T-helper 2 cell treated with Interferon-gamma antibody and Interleukin-4, amounts not matched to agents 100 ng/mL and 5 ng/mL, for 36 hours (primary cell): ENCODE measurements around the gene B4GALNT3. TPM values are rescaled to one million over a fixed set of nuclear protein-coding genes. Genes with fewer than 3 reads are reported as not detected.

Experiments used
- intact Hi-C: fragments of 100-400 bp; cut with micrococcal nuclease; formaldehyde crosslinking; loops from one replicate; pipeline ENCODE4 v1.15.1; 2023
- total RNA-seq: library from RNA; stranded (reverse); gene quantifications from 2 replicates; pipeline ENCODE4 v1.2.3, GENCODE V29; 2022

B4GALNT3 gene
- total RNA-seq, 1 donor from 2014 or later, result 15.6 TPM

GRCh38 chr12:508145-508544 is 48.4 kb downstream of the B4GALNT3 start:
- intact Hi-C loops, result no loop called here

DNA sequence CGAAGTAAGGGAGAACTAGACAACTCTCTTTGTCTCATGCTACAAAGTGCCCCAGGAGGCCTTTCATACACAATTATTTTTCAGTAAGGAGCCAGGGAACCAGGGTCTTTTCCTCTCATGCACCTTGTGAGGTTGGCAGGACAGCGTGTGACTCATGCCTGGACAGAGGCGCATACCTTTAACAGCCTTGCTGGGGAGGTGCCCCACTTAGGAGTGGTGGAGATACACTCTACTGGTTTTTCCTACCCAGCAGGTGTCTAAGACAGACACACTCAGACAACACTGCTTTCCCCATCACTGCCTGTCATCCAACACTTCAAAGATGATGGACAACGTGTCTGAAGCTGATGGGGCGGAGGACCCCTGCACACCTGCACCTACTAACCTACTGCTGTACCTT is 49.1 kb downstream of the B4GALNT3 start:
- intact Hi-C loops, result no loop called here

DNA sequence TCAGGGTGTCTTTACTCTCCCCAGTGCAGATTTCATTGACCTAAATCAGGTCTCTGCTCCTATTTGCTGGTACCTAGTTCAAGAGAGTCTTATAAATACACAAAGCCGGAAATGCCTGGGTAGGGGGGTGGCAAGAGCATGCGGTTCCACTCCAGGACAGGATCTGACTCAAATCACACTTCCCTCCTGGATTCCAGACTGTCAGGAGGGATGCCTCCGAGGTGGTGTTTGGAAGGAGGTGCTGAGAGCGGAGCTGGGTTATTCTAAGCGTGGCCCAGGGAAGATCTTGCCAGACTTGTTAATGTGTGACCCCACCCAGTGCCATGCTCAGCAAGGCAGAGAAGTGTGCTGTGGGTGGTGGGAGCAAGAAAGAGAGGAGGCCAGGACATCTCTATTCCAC is 49.8 kb downstream of the B4GALNT3 start:
- intact Hi-C loops, result no loop called here

- intact Hi-C loops, result no loop called here
These were observed 50.5 kb downstream of the B4GALNT3 start for GRCh38 chr12:510071-510825.

DNA sequence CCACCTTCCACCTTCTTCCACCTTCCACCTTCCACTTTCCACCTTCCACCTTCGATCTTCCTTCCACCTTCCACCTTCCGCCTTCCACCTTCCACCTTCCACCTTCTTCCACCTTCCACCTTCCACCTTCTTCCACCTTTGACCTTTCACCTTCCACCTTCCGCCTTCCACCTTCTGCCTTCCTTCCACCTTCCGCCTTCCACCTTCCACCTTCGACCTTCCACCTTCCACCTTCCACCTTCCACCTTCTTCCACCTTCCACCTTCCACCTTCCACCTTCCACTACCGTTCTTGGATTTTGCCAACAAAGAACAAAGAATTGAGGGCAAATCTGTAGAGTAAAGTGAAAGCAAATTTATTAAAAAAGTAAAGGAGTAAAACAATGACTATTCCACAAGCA is 53.2 kb downstream of the B4GALNT3 start:
- intact Hi-C loops, result no loop called here

GRCh38 chr12:513446-513845 is 53.7 kb downstream of the B4GALNT3 start:
- intact Hi-C loops, result no loop called here

DNA sequence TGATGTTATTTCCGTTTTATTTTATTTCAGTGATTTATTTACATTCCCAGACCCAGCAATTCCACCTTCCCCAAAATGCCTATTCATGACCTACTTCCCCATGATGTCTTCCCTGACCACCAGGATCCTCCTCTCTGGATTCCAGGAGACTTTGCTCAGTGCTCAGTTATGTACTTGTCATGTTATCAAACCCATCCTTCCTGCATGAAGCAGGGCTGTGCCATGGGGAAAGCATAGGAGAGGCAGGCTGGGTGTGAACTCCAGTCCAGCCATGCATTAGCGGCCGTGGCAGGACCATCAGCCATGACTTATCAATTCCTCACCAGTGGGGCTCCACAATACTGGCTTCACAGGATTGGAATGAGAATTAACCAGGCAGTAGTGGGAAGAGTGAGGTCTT is 57.8 kb downstream of the B4GALNT3 start:
- intact Hi-C loops, result no loop called here

- intact Hi-C loops, result no loop called here
These were observed 60.4 kb downstream of the B4GALNT3 start for GRCh38 chr12:520119-520518.

DNA sequence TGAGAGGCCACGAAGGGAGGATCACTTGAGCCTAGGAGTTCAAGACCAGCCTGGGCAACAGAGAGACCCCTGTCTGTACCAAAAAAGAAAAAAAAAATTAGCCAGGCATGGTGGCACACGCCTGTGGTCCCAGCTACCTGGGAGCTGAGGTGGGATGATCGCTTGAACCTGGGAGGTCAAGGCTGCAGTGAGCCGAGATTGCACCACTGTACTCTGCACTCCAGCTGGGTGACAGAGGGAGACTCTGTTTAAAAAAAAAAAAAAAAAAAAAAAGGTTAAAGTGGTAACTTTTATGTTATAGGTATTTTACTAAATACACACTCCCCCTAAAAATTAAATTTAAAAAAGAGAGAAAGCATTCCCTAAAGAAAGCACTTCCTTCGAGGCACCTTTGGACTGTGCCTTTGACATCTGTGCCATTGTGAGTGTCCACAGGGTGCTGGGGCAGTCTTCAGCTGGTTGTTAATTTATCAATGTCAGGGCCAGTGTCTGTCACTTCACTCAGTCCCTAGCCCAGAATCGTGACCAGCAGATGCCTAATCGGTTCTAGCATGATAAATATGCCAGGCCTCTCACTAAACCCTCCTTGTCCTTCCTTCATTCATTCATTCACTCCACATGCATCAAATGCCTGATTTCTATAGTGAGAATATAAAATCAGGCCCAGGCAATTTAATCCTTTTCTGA is 63.1 kb downstream of the B4GALNT3 start:
- intact Hi-C loops, result no loop called here

DNA sequence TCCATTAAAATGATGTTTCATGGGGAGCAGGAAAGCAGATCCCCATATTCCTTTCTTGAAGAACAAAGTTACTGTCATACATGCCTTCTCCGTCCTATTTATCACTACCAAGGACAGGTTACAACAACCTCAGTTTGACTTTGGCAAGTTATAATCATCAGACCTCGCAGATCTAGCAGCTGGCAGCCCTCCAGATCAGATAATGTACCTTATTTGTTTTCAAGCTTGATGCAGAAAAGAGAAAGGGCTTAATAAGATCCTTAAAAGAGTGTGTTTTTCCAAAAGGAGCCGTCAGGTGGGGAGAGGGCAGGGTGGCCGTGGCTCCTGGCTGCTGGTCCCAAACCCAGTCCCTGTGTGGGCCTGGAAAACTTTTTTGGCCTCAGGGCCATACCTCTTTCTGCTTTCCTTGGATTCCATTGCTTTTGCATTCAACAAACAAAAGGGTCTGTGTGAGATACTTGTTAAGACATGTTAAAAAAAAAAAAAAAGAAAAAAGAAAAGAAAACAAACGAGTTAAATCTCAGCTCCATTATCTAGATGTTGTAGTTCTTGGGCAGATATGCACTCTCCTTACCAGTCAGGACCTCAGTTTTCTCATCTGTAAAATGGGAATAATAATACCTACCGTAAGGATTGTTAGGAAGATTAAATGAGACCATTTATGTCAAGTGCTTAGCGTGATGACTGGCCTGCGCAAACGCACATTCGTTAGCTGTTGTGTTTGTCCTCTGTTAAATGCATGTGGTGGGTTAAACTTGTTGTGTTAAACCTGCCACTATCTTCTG is 64.6 kb downstream of the B4GALNT3 start:
- intact Hi-C loops, result no loop called here

- intact Hi-C loops, result no loop called here
These were observed 66.3 kb downstream of the B4GALNT3 start for GRCh38 chr12:526089-526488.

DNA sequence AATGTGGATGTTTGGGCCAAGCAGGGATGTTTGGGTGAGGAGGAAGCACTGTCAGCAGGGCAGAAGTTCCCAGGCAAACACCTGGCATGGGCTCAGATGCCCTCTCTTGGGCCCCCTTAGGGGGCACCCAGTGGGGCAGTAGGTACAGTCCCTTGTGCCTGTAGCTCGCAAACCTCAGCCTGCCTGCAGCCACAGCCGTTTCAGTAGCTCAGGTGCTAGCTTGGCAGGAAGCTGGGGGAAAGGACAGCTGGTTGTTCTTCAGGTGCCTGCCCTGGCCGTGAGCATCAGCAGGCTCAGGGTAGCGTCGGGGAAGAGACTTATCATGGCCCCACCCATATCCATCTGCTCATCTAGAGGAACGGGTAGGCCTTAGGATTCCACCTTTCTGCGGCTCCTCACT is 67.5 kb downstream of the B4GALNT3 start:
- intact Hi-C loops, result no loop called here

GRCh38 chr12:527729-528128 is 68.0 kb downstream of the B4GALNT3 start:
- intact Hi-C loops, result no loop called here

GRCh38 chr12:530308-530707 is 70.6 kb downstream of the B4GALNT3 start:
- intact Hi-C loops, result no loop called here

GRCh38 chr12:530821-531220 is 71.1 kb downstream of the B4GALNT3 start:
- intact Hi-C loops, result no loop called here

- intact Hi-C loops, result no loop called here
These were observed 72.3 kb downstream of the B4GALNT3 start for GRCh38 chr12:531951-532585.

- intact Hi-C loops, result no loop called here
These were observed 73.3 kb downstream of the B4GALNT3 start for GRCh38 chr12:532908-533565.

- intact Hi-C loops, result no loop called here
These were observed 74.0 kb downstream of the B4GALNT3 start for GRCh38 chr12:533718-534117.

DNA sequence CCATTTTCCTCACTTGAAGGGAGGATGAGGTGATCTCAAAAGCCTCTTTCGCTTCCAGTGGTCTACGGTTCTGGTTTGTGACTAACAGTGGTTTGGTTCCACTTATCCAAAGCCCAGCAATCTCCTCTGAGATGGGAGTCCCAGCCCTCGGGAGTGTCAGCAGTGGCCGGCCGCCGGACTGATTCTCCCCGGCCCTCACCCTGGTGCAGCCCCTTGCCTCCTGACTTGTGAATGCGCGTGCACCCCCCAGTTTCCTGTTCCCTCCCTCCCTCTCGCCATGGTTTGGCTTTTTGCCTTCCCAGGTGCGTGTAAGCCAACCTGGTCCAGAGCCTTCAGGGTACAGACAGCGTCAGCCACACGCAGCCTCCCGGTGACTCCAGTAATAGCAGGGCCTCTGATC is 74.5 kb downstream of the B4GALNT3 start:
- intact Hi-C loops, result no loop called here

DNA sequence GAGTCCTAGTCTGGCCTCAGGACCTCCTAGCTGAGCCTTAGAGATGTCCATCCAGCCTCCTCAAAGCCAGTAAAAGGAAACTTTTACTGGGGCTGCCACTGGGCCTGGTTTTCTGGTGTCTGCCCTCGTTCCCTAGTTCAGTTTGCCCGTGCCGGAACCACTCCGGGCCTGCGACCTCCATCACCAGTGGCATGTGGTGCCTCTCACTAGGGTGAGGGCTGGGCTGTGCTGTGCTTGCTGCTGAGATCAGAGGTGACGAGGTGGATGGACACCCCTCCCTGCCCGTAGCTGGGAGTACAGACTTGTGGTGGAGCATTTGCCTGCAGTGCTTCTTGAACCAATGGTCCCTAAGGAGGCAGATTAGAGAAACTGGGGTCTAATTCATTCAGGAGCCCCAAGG is 75.7 kb downstream of the B4GALNT3 start:
- intact Hi-C loops, result no loop called here

- intact Hi-C loops, result no loop called here
These were observed 77.1 kb downstream of the B4GALNT3 start for GRCh38 chr12:536751-537245.
